T-helper 2 cell treated with Interferon-gamma antibody and Interleukin-4, amounts not matched to agents 5 μg/mL and 100 μg/mL, for 36 hours (primary cell): ENCODE results near the gene GALNT2.

Experiments used
- DNase-seq: peaks from one replicate; pipeline ENCODE4 v3.0.0; 2021; ENCODE audit warnings: low spot score
- H3K27ac Mint-ChIP-seq: one replicate; pipeline ENCODE4 v1.8.0; 2021; ENCODE audit warnings: mild to moderate bottlenecking, mixed read lengths
- H3K27me3 Mint-ChIP-seq: one replicate; pipeline ENCODE4 v1.8.0; 2021; ENCODE audit warnings: low read depth, mixed read lengths
- H3K36me3 Mint-ChIP-seq: one replicate; pipeline ENCODE4 v1.8.0; 2021; ENCODE audit warnings: low read depth, mixed read lengths
- H3K4me1 Mint-ChIP-seq: one replicate; pipeline ENCODE4 v1.8.0; 2021; ENCODE audit warnings: low read depth, mixed read lengths
- H3K4me3 Mint-ChIP-seq: one replicate; pipeline ENCODE4 v1.8.0; 2022; ENCODE audit warnings: mild to moderate bottlenecking, moderate library complexity, mixed read lengths
- H3K9me3 Mint-ChIP-seq: one replicate; pipeline ENCODE4 v1.8.0; 2021; ENCODE audit warnings: mixed read lengths

The GALNT2 gene

GRCh38 chr1:230215031-230215430, 148.0 kb downstream of the GALNT2 start:
- Mint-ChIP-seq H3K4me1 (peaks cover 28% of the 10 kb centered on the region), H3K36me3 (peaks cover 11% of the 10 kb centered on the region), H3K4me3 (no peak overlapping the region), H3K9me3 (no peaks in the 10 kb centered on the region), H3K27me3 (no peaks in the 10 kb centered on the region), H3K27ac (no peak overlapping the region)
- DNase-seq, result no peak

DNA sequence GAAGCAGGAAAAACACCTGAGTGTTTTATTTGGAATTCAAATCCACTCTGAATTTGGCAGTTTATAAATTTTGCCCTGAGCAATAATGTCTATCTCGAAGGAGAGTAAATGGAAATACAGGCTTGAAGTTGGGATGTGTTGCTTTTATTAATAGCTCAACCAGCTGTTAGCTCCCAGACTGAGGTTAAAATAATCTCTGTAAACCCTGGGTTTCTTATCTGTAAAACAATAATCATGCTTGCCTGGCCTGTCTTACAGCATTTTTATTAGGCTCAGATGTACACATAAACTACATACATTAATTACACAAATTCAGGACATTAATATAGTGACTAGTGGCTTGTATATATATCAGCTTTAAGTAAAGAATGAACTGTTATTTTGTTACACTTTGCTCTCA, 148.5 kb downstream of the GALNT2 start:
- Mint-ChIP-seq H3K36me3 (peaks cover 11% of the 10 kb centered on the region), H3K4me3 (no peak overlapping the region), H3K27me3 (no peaks in the 10 kb centered on the region), H3K4me1 (peaks cover 28% of the 10 kb centered on the region), H3K27ac (no peak overlapping the region), H3K9me3 (no peaks in the 10 kb centered on the region)
- no peak for DNase-seq

- peaks cover 9% of the 10 kb centered on the region for H3K36me3 Mint-ChIP-seq
- no peaks in the 10 kb centered on the region for H3K9me3 Mint-ChIP-seq
- H3K27me3 Mint-ChIP-seq, result no peaks in the 10 kb centered on the region
- no peak overlapping the region for H3K4me3 Mint-ChIP-seq
- peaks cover 23% of the 10 kb centered on the region for H3K4me1 Mint-ChIP-seq
- H3K27ac Mint-ChIP-seq, result peak overlapping the region; percentile 2
- no peak for DNase-seq
These were observed 149.9 kb downstream of the GALNT2 start for GRCh38 chr1:230216896-230217295.

GRCh38 chr1:230218667-230219066, 151.6 kb downstream of the GALNT2 start:
- Mint-ChIP-seq H3K27ac (no peak overlapping the region), H3K36me3 (peaks cover 8% of the 10 kb centered on the region), H3K9me3 (no peaks in the 10 kb centered on the region), H3K4me1 (peaks cover 8% of the 10 kb centered on the region), H3K27me3 (no peaks in the 10 kb centered on the region), H3K4me3 (no peak overlapping the region)
- DNase-seq, result no peak

GRCh38 chr1:230219174-230220067, 152.4 kb downstream of the GALNT2 start:
- Mint-ChIP-seq H3K27ac (no peak overlapping the region), H3K4me3 (no peak overlapping the region), H3K27me3 (no peaks in the 10 kb centered on the region), H3K4me1 (peaks cover 6% of the 10 kb centered on the region), H3K9me3 (no peaks in the 10 kb centered on the region), H3K36me3 (peaks cover 7% of the 10 kb centered on the region)
- no peak for DNase-seq

DNA sequence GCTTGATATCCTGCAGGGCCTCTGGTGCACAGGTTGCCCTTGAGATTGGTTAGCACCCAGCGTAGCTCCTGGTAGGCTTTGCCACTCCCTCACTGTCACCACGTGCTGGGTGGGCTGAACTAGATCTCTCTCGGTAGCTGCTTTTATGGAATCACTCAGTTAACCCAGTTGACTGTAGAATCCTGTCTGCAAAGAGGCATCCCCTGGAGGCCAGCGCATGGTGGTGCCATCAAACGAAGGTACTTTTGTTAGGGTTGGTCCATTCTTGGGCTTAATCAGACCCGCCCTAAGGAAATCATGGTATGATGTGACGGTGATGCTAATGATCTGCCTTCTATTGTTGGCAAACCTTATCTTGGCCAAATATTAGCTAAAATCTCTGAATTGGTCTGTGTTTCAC, 153.4 kb downstream of the GALNT2 start:
- peaks cover 4% of the 10 kb centered on the region for H3K36me3 Mint-ChIP-seq
- no peaks in the 10 kb centered on the region for H3K27me3 Mint-ChIP-seq
- peaks cover 2% of the 10 kb centered on the region for H3K4me1 Mint-ChIP-seq
- DNase-seq, result no peak
- no peak overlapping the region for H3K27ac Mint-ChIP-seq
- H3K9me3 Mint-ChIP-seq, result no peaks in the 10 kb centered on the region
- no peak overlapping the region for H3K4me3 Mint-ChIP-seq

DNA sequence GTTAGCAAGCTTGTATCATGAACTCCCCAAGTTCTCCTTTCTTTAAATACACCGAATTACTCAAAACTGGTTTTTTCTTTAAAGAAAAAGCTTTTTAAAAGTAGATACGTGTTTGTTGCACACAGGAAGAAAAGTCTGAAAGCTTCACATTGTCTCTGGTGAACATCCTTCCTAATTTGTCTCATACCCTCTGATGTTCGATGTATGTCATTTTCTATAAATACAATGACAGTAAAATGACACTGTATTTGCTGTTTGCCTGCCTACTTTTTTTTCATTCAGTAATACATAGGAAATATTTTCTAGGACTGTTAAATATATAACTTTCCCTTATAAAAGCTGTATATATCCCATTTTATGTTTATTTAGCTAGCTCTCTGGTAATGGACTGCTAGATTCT, 153.9 kb downstream of the GALNT2 start:
- H3K9me3 Mint-ChIP-seq, result no peaks in the 10 kb centered on the region
- H3K27me3 Mint-ChIP-seq, result no peaks in the 10 kb centered on the region
- no peak for DNase-seq
- peaks cover 4% of the 10 kb centered on the region for H3K36me3 Mint-ChIP-seq
- H3K4me3 Mint-ChIP-seq, result no peak overlapping the region
- no peak overlapping the region for H3K27ac Mint-ChIP-seq
- H3K4me1 Mint-ChIP-seq, result peaks cover 2% of the 10 kb centered on the region

GRCh38 chr1:230222678-230223077, 155.6 kb downstream of the GALNT2 start:
- Mint-ChIP-seq H3K27ac (no peak overlapping the region), H3K4me3 (no peak overlapping the region), H3K9me3 (no peaks in the 10 kb centered on the region), H3K4me1 (peaks cover 5% of the 10 kb centered on the region), H3K27me3 (no peaks in the 10 kb centered on the region), H3K36me3 (no peaks in the 10 kb centered on the region)
- no peak for DNase-seq

DNA sequence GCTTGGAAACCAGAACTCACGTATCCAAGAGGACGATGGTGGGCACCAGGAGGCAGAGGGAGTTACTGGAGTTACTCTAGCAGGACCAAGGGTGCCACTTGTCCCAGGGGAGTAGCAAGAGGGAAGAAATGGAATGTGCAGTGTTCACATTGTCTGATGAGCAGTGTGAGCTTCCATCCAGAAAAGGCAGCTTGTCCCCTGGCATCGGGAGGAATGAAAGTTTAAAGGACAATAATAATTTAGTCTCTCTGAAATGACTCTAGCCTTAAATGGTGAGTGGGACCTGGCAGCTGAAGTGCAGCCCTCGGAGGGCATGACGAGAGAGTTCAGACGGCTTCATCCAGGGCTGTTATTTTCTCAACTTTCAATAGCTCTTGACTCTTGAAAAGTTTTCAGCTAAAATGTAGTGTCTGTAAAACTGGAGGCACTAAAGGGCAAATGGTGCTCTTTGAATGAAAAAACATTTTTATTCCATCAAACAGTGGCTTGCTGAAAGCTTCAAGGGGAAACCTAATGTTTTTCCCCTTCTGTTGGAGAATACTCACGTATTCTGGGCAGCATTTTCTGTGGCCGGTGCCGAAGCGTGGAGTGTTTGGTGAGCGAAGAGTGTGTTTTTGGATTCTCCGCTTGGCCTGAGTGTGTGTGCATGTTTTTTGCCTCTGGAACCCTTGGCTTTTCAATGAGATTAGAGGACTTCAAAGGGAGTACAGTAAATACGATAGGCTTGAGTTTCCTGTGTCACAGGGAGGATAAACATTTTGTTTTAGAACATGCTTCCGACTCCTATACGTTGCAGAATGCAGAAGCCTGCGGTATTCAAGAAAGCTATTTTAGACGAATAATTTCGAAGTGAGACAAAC, 157.3 kb downstream of the GALNT2 start:
- DNase-seq, result no peak

GRCh38 chr1:230226007-230226800, 159.2 kb downstream of the GALNT2 start:
- Mint-ChIP-seq H3K4me1 (peaks cover 11% of the 10 kb centered on the region), H3K9me3 (no peaks in the 10 kb centered on the region), H3K4me3 (no peak overlapping the region), H3K27ac (no peak overlapping the region), H3K27me3 (no peaks in the 10 kb centered on the region), H3K36me3 (no peaks in the 10 kb centered on the region)
- no peak for DNase-seq

More for the DNA sequence above, 157.3 kb downstream of the GALNT2 start:
- Mint-ChIP-seq H3K4me3 (no peak overlapping the region), H3K36me3 (no peaks in the 10 kb centered on the region), H3K9me3 (no peaks in the 10 kb centered on the region), H3K27ac (no peak overlapping the region), H3K27me3 (no peaks in the 10 kb centered on the region), H3K4me1 (peaks cover 7% of the 10 kb centered on the region)

- no peak overlapping the region for H3K27ac Mint-ChIP-seq
- no peak for DNase-seq
- no peaks in the 10 kb centered on the region for H3K36me3 Mint-ChIP-seq
- H3K4me1 Mint-ChIP-seq, result peaks cover 14% of the 10 kb centered on the region
- H3K9me3 Mint-ChIP-seq, result no peaks in the 10 kb centered on the region
- H3K27me3 Mint-ChIP-seq, result no peaks in the 10 kb centered on the region
- H3K4me3 Mint-ChIP-seq, result no peak overlapping the region
These were observed 159.8 kb downstream of the GALNT2 start for GRCh38 chr1:230226814-230227213.

DNA sequence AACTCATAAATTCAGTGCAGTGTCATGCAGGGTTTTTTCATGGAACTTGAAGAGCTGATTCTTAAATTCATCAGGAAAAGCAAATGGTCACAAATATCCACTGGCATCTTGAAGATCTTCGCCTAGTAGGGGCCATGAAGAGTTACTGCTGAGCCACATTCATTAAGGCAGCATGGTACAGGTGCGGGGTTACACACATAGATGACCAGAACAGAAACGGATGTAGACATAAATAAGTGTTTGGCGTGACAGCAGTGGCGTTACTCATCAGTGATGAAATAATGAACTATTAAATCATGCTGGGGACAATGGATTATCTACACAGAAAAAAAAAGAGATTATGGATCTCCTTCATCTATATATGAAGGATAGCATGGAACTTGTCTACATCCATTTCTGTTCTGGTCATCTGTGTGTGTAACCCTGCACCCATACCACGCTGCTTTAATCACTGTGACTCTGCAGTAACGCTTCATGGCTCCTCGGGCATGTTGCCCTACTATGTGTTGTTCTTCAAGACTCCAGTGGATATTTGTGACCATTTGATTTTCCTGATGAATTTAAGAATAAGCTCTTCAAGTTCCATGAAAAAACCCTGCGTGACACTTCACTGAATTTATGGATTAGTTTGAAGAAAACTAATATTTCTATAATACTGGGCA, 161.3 kb downstream of the GALNT2 start:
- Mint-ChIP-seq H3K36me3 (no peaks in the 10 kb centered on the region), H3K4me1 (peaks cover 14% of the 10 kb centered on the region), H3K9me3 (no peaks in the 10 kb centered on the region), H3K27ac (no peak overlapping the region), H3K4me3 (no peak overlapping the region), H3K27me3 (no peaks in the 10 kb centered on the region)
- no peak for DNase-seq

- peaks cover 14% of the 10 kb centered on the region for H3K4me1 Mint-ChIP-seq
- no peaks in the 10 kb centered on the region for H3K36me3 Mint-ChIP-seq
- no peaks in the 10 kb centered on the region for H3K9me3 Mint-ChIP-seq
- no peak overlapping the region for H3K27ac Mint-ChIP-seq
- no peak overlapping the region for H3K4me3 Mint-ChIP-seq
- H3K27me3 Mint-ChIP-seq, result no peaks in the 10 kb centered on the region
- no peak for DNase-seq
These were observed 163.2 kb downstream of the GALNT2 start for GRCh38 chr1:230230273-230230672.
